SW 1271 (cell line): ENCODE results near the gene MIER2.
"Not testable (repeated sequence)": the region's sequence is repeated elsewhere in the genome, so short reads cannot be mapped to it uniquely, and the experiment has no call there.

Source experiments
- DNase-seq, 2 experiments: peaks; one replicate each; lab custom pipeline; 2025; lab: John Stamatoyannopoulos, UW

MIER2 gene, protein sequence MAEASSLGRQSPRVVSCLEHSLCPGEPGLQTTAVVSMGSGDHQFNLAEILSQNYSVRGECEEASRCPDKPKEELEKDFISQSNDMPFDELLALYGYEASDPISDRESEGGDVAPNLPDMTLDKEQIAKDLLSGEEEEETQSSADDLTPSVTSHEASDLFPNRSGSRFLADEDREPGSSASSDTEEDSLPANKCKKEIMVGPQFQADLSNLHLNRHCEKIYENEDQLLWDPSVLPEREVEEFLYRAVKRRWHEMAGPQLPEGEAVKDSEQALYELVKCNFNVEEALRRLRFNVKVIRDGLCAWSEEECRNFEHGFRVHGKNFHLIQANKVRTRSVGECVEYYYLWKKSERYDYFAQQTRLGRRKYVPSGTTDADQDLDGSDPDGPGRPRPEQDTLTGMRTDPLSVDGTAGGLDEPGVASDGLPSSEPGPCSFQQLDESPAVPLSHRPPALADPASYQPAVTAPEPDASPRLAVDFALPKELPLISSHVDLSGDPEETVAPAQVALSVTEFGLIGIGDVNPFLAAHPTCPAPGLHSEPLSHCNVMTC

DNA sequence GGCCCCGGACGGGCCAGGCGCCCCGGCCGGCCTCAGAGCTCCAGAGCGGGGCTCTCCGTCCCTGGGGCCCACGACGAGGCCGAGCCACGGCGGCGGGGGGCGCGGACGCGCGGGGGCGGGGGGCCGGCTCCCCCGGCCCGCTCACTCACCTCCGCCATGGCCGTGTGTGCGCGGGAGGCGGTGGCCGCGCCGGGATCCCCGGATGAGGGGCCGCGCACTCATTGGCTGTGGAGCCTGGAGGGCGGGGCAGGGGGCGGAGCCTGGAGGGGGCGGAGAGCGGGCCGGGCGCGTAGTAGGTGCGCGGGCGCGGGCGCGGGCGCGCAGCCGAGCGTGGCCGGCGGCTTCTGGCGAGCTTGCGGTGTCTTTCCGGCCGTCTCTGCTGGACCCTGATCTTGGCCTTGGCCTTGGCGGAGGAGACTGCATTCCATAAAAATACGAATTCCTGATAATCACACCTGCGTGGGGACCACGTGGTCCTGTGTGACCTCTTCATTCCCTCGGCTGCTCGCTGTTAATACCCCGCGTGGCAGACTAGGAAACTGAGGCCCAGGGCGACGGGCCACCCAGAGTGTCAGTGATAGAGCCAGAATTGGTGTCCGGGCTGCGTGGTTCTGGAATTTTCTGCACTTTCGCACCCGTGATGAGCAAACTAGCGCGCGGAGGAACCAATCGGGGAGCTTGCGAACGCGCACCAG is at the start of gene MIER2:
Gene MIER2 (minus strand): TSS at position 172 of the 695 bp plus-strand sequence. CDS start 14 bp downstream, at position 158.
- DNase-seq = peak; percentile 30 to 50

- not testable (repeated sequence) for DNase-seq
Measured at GRCh38 chr19:393560-393959, 49.0 kb upstream of the MIER2 start.

DNA sequence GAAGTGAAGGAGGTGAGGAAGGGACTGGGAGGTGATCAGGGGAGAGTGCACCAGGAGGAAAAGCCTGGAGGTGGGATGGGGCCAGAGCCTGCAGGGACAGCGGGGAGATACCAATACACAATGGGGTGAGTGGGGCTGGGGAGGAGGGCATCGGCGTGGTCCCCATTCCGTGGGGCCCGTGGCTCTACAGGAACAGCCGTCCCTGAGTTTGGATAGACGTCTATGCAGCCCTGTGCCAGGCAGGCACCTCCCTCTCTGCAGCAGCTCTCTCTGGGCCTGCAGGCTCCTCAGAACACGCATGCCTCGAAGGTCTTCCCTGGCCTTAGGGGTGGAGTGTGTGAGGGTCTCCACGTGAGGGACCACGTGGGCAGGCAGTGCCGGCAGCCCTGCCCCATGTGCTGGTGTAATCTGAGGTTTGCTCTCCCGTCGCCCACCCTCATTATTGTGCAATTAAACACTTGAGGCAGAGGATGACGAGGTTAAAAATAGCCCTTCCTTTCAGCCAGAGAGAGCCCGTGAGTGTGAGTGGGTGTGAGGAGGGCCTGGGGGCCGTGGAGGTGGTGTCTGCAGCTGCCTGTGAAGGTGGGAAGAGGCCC is 47.9 kb upstream of the MIER2 start:
- DNase-seq = no peak

- no peak for DNase-seq
Measured at GRCh38 chr19:391726-392374, 47.3 kb upstream of the MIER2 start.

- no peak for DNase-seq
Measured at GRCh38 chr19:391207-391557, 46.6 kb upstream of the MIER2 start.

GRCh38 chr19:390386-391206 is 46.0 kb upstream of the MIER2 start:
- DNase-seq = no peak

GRCh38 chr19:389935-390289 is 45.3 kb upstream of the MIER2 start:
- no peak for DNase-seq

- DNase-seq = no peak
Measured at GRCh38 chr19:389255-389934, 44.8 kb upstream of the MIER2 start.

- no peak for DNase-seq
Measured at GRCh38 chr19:388691-389090, 44.1 kb upstream of the MIER2 start.

DNA sequence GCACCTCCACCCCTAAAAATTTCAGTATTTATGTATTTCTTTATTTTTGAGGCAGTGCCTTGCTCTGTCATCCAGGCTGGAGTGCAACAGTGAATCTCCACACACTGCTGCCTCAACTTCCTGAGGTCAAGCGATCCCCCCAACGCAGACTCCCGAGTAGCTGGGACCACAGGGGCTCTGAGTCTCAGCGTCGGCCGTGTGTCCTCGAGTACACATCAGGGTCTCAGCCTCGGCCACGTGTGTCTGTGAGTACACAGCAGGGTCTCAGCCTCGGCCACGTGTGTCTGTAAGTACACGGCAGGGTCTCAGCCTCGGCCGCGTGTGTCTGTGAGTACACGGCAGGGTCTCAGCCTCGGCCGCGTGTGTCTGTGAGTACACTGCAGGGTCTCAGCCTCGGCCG is 43.2 kb upstream of the MIER2 start:
- no peak for DNase-seq

DNA sequence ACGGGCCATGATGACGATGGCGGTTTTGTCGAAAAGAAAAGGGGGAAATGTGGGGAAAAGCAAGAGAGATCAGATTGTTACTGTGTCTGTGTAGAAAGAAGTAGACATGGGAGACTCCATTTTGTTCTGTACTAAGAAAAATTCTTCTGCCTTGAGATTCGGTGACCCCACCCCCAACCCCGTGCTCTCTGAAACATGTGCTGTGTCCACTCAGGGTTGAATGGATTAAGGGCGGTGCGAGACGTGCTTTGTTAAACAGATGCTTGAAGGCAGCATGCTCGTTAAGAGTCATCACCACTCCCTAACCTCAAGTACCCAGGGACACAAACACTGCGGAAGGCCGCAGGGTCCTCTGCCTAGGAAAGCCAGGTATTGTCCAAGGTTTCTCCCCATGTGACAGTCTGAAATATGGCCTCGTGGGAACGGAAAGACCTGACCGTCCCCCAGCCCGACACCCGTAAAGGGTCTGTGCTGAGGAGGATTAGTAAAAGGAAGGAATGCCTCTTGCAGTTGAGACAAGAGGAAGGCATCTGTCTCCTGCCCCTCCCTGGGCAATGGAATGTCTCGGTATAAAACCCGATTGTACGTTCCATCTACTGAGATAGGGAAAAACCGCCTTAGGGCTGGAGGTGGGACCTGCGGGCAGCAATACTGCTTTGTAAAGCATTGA is 42.2 kb upstream of the MIER2 start:
- not testable (repeated sequence) for DNase-seq

- DNase-seq = not testable (repeated sequence)
Measured at GRCh38 chr19:386189-386588, 41.6 kb upstream of the MIER2 start.

DNA sequence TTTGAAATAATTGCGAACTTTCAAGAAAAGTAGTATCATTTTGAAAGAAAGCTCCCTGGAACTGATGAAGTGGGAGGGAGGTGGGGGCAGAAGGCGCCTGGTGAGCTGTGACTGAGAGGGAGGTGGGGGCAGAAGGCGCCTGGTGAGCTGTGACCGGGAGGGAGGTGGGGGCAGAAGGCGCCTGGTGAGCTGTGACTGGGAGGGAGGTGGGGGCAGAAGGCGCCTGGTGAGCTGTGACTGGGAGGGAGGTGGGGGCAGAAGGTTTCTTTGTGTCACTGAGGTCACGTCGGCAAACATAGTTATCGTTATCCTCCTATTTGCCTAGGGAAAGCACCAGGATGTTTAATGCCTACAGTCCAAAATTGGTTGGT is 40.2 kb upstream of the MIER2 start:
- no peak for DNase-seq

- no peak for DNase-seq
Measured at GRCh38 chr19:383922-384798, 39.6 kb upstream of the MIER2 start.

GRCh38 chr19:383040-383439 is 38.4 kb upstream of the MIER2 start:
- DNase-seq = no peak

DNA sequence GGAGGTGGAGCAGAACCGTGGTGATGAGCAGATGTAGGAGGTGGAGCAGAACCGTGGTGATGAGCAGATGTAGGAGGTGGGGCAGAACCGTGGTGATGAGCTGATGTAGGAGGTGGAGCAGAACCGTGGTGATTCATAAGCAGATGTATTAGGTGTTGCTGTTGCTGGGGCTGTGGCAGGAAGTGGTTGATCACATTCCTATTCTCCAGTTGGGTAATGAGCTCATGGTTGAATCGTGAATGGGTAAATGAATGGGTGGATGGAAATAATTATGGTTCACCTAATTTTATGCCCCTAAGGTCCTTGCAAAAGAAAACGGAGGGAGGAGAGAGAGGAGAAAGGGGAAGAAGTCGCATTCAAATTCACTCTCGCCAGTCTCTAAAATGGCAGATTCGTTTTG is 38.0 kb upstream of the MIER2 start:
- DNase-seq = peak in 1 of 2 experiments; percentile 27

- DNase-seq = not testable (repeated sequence)
Measured at GRCh38 chr19:381901-382300, 37.3 kb upstream of the MIER2 start.

DNA sequence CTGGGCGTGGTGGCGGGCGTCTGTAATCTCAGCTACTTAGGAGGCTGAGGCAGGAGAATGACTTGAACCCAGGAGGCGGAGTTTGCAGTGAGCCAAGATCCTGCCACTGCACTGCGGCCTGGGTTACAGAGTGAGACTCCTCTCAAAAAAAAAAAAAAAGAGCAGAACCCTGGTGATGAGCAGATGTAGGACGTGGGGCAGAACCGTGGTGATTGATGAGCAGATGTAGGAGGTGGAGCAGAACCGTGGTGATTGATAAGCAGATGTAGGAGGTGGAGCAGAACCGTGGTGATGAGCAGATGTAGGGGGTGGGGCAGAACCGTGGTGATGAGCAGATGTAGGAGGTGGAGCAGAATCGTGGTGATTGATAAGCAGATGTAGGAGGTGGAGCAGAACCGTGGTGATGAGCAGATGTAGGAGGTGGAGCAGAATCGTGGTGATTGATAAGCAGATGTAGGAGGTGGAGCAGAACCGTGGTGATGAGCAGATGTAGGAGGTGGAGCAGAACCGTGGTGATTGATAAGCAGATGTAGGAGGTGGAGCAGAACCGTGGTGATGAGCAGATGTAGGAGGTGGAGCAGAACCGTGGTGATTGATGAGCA is 36.1 kb upstream of the MIER2 start:
- not testable (repeated sequence) for DNase-seq

DNA sequence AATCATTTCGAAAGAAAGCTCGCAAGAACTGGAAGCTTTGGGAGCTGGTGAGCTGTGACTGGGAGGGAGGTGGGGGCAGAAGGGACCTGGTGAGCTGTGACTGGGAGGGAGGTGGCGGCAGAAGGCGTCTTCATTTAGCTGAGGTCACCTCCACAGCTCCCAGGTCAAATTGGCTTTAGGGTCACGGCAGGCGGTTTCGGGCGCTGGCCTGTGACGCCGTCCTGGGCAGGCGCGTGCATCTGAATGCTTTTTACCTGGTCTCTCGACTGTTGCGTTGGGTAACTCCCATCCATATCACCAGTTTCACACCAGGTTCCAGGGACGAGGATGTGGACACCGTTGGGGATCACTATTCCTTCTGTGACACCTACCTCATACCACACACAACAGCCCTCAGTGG is 35.2 kb upstream of the MIER2 start:
- DNase-seq = no peak
